ENCODE measurements around the gene ZNF266.

- TF ChIP-seq, protein P1, sequence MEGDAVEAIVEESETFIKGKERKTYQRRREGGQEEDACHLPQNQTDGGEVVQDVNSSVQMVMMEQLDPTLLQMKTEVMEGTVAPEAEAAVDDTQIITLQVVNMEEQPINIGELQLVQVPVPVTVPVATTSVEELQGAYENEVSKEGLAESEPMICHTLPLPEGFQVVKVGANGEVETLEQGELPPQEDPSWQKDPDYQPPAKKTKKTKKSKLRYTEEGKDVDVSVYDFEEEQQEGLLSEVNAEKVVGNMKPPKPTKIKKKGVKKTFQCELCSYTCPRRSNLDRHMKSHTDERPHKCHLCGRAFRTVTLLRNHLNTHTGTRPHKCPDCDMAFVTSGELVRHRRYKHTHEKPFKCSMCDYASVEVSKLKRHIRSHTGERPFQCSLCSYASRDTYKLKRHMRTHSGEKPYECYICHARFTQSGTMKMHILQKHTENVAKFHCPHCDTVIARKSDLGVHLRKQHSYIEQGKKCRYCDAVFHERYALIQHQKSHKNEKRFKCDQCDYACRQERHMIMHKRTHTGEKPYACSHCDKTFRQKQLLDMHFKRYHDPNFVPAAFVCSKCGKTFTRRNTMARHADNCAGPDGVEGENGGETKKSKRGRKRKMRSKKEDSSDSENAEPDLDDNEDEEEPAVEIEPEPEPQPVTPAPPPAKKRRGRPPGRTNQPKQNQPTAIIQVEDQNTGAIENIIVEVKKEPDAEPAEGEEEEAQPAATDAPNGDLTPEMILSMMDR (conservative IDR thresholded peaks at IDR 0.05; ENCODE audit: low read depth in 2 of 2) = no peak
- no peak for TF ChIP-seq REST (IDR thresholded peaks at IDR 0.05; ENCODE audit: unreplicated experiment)
- TF ChIP-seq POLR2AphosphoS5 (IDR thresholded peaks at IDR 0.05; ENCODE audit: low read depth) = no peak
- no peak for TF ChIP-seq EZH2 (IDR thresholded peaks at IDR 0.05; ENCODE audit: low read depth, unreplicated experiment)
- no peak for TF ChIP-seq CREB1 (CRISPR knock-in tag; IDR thresholded peaks at IDR 0.05; ENCODE audit: low read depth)
- TF ChIP-seq ZNF331 (CRISPR knock-in tag; IDR thresholded peaks at IDR 0.05; ENCODE audit: low read depth) = no peak
- TF ChIP-seq JUNB (IDR thresholded peaks at IDR 0.05; ENCODE audit: unreplicated experiment) = no peak
- no peak for TF ChIP-seq EZH2phosphoT487 (IDR thresholded peaks at IDR 0.05; ENCODE audit: unreplicated experiment)
- no peak for TF ChIP-seq ETS1 (IDR thresholded peaks at IDR 0.05)
Measured at GRCh38 chr19:9461938-9462337, 26.6 kb upstream of the ZNF266 start.

All from GM23338 (cell line).